ENCODE data around the gene AGAP2. TPM values are rescaled to one million over a fixed set of nuclear protein-coding genes. Genes with fewer than 3 reads are reported as not detected.

The AGAP2 gene
- total and polyA plus RNA-seq, 8 donors: 0.31 to 5.8 (median 0.54) TPM

GRCh38 chr12:57726151-57726883 is 12.2 kb downstream of the AGAP2 start:
- Histone ChIP-seq H3K9me3 (no peaks in the 10 kb centered on the region), H3K27me3 (peaks cover 0 to 7% of the 10 kb centered on the region in 2 donors), H3K27ac (peak overlapping the region; percentile 15 to 67), H3K36me3 (peaks cover 0 to 61% of the 10 kb centered on the region in 2 donors), H3K4me3 (peak overlapping the region; percentile 51 to 55), H3K4me1 (peaks cover 4 to 6% of the 10 kb centered on the region in 2 donors)
- TF ChIP-seq, protein P1, sequence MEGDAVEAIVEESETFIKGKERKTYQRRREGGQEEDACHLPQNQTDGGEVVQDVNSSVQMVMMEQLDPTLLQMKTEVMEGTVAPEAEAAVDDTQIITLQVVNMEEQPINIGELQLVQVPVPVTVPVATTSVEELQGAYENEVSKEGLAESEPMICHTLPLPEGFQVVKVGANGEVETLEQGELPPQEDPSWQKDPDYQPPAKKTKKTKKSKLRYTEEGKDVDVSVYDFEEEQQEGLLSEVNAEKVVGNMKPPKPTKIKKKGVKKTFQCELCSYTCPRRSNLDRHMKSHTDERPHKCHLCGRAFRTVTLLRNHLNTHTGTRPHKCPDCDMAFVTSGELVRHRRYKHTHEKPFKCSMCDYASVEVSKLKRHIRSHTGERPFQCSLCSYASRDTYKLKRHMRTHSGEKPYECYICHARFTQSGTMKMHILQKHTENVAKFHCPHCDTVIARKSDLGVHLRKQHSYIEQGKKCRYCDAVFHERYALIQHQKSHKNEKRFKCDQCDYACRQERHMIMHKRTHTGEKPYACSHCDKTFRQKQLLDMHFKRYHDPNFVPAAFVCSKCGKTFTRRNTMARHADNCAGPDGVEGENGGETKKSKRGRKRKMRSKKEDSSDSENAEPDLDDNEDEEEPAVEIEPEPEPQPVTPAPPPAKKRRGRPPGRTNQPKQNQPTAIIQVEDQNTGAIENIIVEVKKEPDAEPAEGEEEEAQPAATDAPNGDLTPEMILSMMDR (IDR thresholded peaks at IDR 0.05): peak; percentile 67 to 75
- DNase-seq (peak; percentile 65 to 89 (median 79)), ATAC-seq (peak; percentile 86)
- intact Hi-C loops (cut with DNase I): no loop called here

DNA sequence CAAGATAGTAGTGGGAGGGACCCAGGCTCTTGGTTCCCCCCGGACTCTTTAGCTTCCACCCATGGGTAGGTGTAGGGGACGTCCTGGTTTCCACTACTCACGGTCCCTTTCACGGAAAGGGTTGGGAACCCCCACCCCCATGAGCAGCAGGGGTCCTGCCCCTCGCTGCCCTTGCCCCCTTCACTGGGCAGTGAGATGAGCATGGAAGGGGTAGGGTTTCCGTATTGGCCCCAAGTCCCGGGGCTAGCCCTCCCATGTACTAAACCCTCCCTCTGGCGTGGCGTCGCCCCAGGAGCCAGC is 12.7 kb downstream of the AGAP2 start:
- Histone ChIP-seq H3K36me3 (peaks cover 0 to 61% of the 10 kb centered on the region in 2 donors), H3K27ac (peak overlapping the region in 1 of 2 donors; percentile 67), H3K4me1 (peaks cover 4 to 6% of the 10 kb centered on the region in 2 donors), H3K9me3 (no peaks in the 10 kb centered on the region), H3K27me3 (peaks cover 0 to 7% of the 10 kb centered on the region in 2 donors), H3K4me3 (peak overlapping the region; percentile 51 to 55)
- ATAC-seq (no peak), DNase-seq (no peak)
- intact Hi-C loops (cut with DNase I): no loop called here
- TF ChIP-seq, protein P1 (IDR thresholded peaks at IDR 0.05): no peak

GRCh38 chr12:57724936-57725740 is 13.4 kb downstream of the AGAP2 start:
- peaks cover 0 to 7% of the 10 kb centered on the region in 2 donors for H3K27me3 ChIP-seq
- peaks cover 4 to 6% of the 10 kb centered on the region in 2 donors for H3K4me1 ChIP-seq
- no peak overlapping the region for H3K27ac ChIP-seq
- DNase-seq (no peak), ATAC-seq (no peak)
- H3K4me3 ChIP-seq: no peak overlapping the region
- H3K9me3 ChIP-seq: no peaks in the 10 kb centered on the region
- TF ChIP-seq, protein P1 (IDR thresholded peaks at IDR 0.05): no peak
- peaks cover 0 to 61% of the 10 kb centered on the region in 2 donors for H3K36me3 ChIP-seq
- intact Hi-C loops (cut with DNase I): no loop called here

GRCh38 chr12:57724003-57724935 is 14.3 kb downstream of the AGAP2 start:
- TF ChIP-seq, protein P1 (IDR thresholded peaks at IDR 0.05): no peak
- intact Hi-C loops (cut with DNase I): no loop called here

More at GRCh38 chr12:57724003-57724935, 14.3 kb downstream of the AGAP2 start:
- H3K9me3 ChIP-seq: no peaks in the 10 kb centered on the region
- peaks cover 4 to 6% of the 10 kb centered on the region in 2 donors for H3K4me1 ChIP-seq
- H3K4me3 ChIP-seq: no peak overlapping the region
- H3K27me3 ChIP-seq: peaks cover 0 to 7% of the 10 kb centered on the region in 2 donors
- H3K36me3 ChIP-seq: peaks cover 0 to 61% of the 10 kb centered on the region in 2 donors
- DNase-seq: no peak
- ATAC-seq: no peak
- H3K27ac ChIP-seq: no peak overlapping the region

All from left lung (tissue), 10 donors.